GM18861 (cell line): ENCODE results near the gene BMP7.

Experiments
- ATAC-seq: cut with Tn5 transposase; IDR thresholded peaks from one replicate; pipeline ENCODE4 v1.9.1; 2021; ENCODE audit not compliant: unreplicated experiment

Gene BMP7

GRCh38 chr20:57214948-57215347 lies 51.5 kb downstream of the BMP7 start:
- ATAC-seq, result no peak

GRCh38 chr20:57214427-57214826 lies 52.0 kb downstream of the BMP7 start:
- ATAC-seq, result no peak

- ATAC-seq, result no peak
Observed at GRCh38 chr20:57213924-57214323, 52.5 kb downstream of the BMP7 start.

GRCh38 chr20:57213291-57213690 lies 53.1 kb downstream of the BMP7 start:
- no peak for ATAC-seq

GRCh38 chr20:57212534-57213276 lies 53.7 kb downstream of the BMP7 start:
- ATAC-seq, result no peak

GRCh38 chr20:57211908-57212533 lies 54.4 kb downstream of the BMP7 start:
- no peak for ATAC-seq

GRCh38 chr20:57211406-57211805 lies 55.0 kb downstream of the BMP7 start:
- no peak for ATAC-seq

- no peak for ATAC-seq
Observed at GRCh38 chr20:57210911-57211280, 55.5 kb downstream of the BMP7 start.

GRCh38 chr20:57210054-57210910 lies 56.2 kb downstream of the BMP7 start:
- no peak for ATAC-seq

- ATAC-seq, result no peak
Observed at GRCh38 chr20:57209413-57209812, 57.0 kb downstream of the BMP7 start.

- no peak for ATAC-seq
Observed at GRCh38 chr20:57208198-57208597, 58.2 kb downstream of the BMP7 start.

GRCh38 chr20:57207251-57207650 lies 59.2 kb downstream of the BMP7 start:
- ATAC-seq, result no peak

GRCh38 chr20:57205606-57206219 lies 60.7 kb downstream of the BMP7 start:
- ATAC-seq, result no peak

GRCh38 chr20:57203986-57204385 lies 62.5 kb downstream of the BMP7 start:
- ATAC-seq, result no peak

GRCh38 chr20:57203204-57203603 lies 63.2 kb downstream of the BMP7 start:
- ATAC-seq, result no peak

- ATAC-seq, result no peak
Observed at GRCh38 chr20:57202309-57202708, 64.1 kb downstream of the BMP7 start.

GRCh38 chr20:57200882-57201695 lies 65.4 kb downstream of the BMP7 start:
- no peak for ATAC-seq

GRCh38 chr20:57199656-57200405 lies 66.6 kb downstream of the BMP7 start:
- ATAC-seq, result no peak

- ATAC-seq, result no peak
Observed at GRCh38 chr20:57198132-57199072, 68.0 kb downstream of the BMP7 start.
